Measurements from ENCODE around the gene SPATA13. TPM values are rescaled to one million over a fixed set of nuclear protein-coding genes. Genes with fewer than 3 reads are reported as not detected.

SPATA13 gene
- polyA plus RNA-seq, 1 experiment = 12.0 TPM

GRCh38 chr13:24141333-24141910 lies 19.1 kb upstream of the SPATA13 start:
- no peak for TF ChIP-seq CTCF (IDR thresholded peaks at IDR 0.05; ENCODE audit: low read depth, low read length)
- Histone ChIP-seq H3K27me3 (ENCODE audit: control insufficient read depth, insufficient read depth, low read length) (no peaks in the 10 kb centered on the region), H3K27ac (ENCODE audit: low read depth, low read length) (no peak overlapping the region), H3K9me3 (ENCODE audit: control insufficient read depth, insufficient read depth, low read length) (no peaks in the 10 kb centered on the region; the same call in 1 of the 2 replicates), H3K4me3 (ENCODE audit: low read depth, low read length) (no peak overlapping the region)
- POLR2A ChIA-PET = no interaction called here
- DNase-seq (ENCODE audit: low read depth, low spot score) = no peak
- CTCF ChIA-PET = interaction anchor here (1.8 kb wide), 1 partner anchor 87 kb away, joined by 5 read pairs; no protein-coding TSS in a partner anchor

- DNase-seq (ENCODE audit: low read depth, low spot score) = no peak
- Histone ChIP-seq H3K9me3 (ENCODE audit: control insufficient read depth, insufficient read depth, low read length) (no peaks in the 10 kb centered on the region; the same call in 1 of the 2 replicates), H3K27ac (ENCODE audit: low read depth, low read length) (no peak overlapping the region), H3K27me3 (ENCODE audit: control insufficient read depth, insufficient read depth, low read length) (no peaks in the 10 kb centered on the region), H3K4me3 (ENCODE audit: low read depth, low read length) (no peak overlapping the region)
- ChIA-PET POLR2A (interaction anchor here (1.1 kb wide), 1 partner anchor 18 kb away, joined by 4 read pairs; the partner anchor contains the start of gene SPATA13), CTCF (interaction anchor here (1.8 kb wide), 1 partner anchor 86 kb away, joined by 5 read pairs; no protein-coding TSS in a partner anchor)
- TF ChIP-seq CTCF (IDR thresholded peaks at IDR 0.05; ENCODE audit: low read depth, low read length) = no peak
These were observed 18.1 kb upstream of the SPATA13 start for GRCh38 chr13:24142453-24142852.

GRCh38 chr13:24142886-24143285 lies 17.6 kb upstream of the SPATA13 start:
- TF ChIP-seq CTCF (IDR thresholded peaks at IDR 0.05; ENCODE audit: low read depth, low read length) = no peak
- CTCF ChIA-PET = no interaction called here
- Histone ChIP-seq H3K4me3 (ENCODE audit: low read depth, low read length) (no peak overlapping the region), H3K27ac (ENCODE audit: low read depth, low read length) (no peak overlapping the region), H3K27me3 (ENCODE audit: control insufficient read depth, insufficient read depth, low read length) (no peaks in the 10 kb centered on the region), H3K9me3 (ENCODE audit: control insufficient read depth, insufficient read depth, low read length) (no peaks in the 10 kb centered on the region; the same call in 1 of the 2 replicates)
- no peak for DNase-seq (ENCODE audit: low read depth, low spot score)
- POLR2A ChIA-PET = interaction anchor here (1.1 kb wide), 1 partner anchor 18 kb away, joined by 4 read pairs; the partner anchor contains the start of gene SPATA13

- Histone ChIP-seq H3K27me3 (ENCODE audit: control insufficient read depth, insufficient read depth, low read length) (no peaks in the 10 kb centered on the region), H3K4me3 (ENCODE audit: low read depth, low read length) (no peak overlapping the region), H3K9me3 (ENCODE audit: control insufficient read depth, insufficient read depth, low read length) (no peaks in the 10 kb centered on the region; the same call in 1 of the 2 replicates), H3K27ac (ENCODE audit: low read depth, low read length) (no peak overlapping the region)
- CTCF ChIA-PET = interaction anchor here (0.6 to 0.7 kb wide), 2 partner anchors 82 to 92 kb away, joined by 3 to 4 read pairs; no protein-coding TSS in a partner anchor
- no peak for DNase-seq (ENCODE audit: low read depth, low spot score)
- POLR2A ChIA-PET = interaction anchor here (0.7 kb wide), 1 partner anchor 15 kb away, joined by 7 read pairs; the partner anchor contains the start of gene SPATA13
- TF ChIP-seq CTCF (IDR thresholded peaks at IDR 0.05; ENCODE audit: low read depth, low read length) = no peak
These were observed 15.3 kb upstream of the SPATA13 start for GRCh38 chr13:24145240-24145639.

GRCh38 chr13:24145674-24146073 lies 14.8 kb upstream of the SPATA13 start:
- Histone ChIP-seq H3K4me3 (ENCODE audit: low read depth, low read length) (no peak overlapping the region), H3K27ac (ENCODE audit: low read depth, low read length) (no peak overlapping the region), H3K27me3 (ENCODE audit: control insufficient read depth, insufficient read depth, low read length) (no peaks in the 10 kb centered on the region), H3K9me3 (ENCODE audit: control insufficient read depth, insufficient read depth, low read length) (no peaks in the 10 kb centered on the region; the same call in 1 of the 2 replicates)
- POLR2A ChIA-PET = interaction anchor here (0.6 to 0.7 kb wide), 2 partner anchors 15 kb away, joined by 3 to 7 read pairs; partner anchors contain the start of gene SPATA13
- DNase-seq (ENCODE audit: low read depth, low spot score) = no peak
- no peak for TF ChIP-seq CTCF (IDR thresholded peaks at IDR 0.05; ENCODE audit: low read depth, low read length)
- CTCF ChIA-PET = interaction anchor here (0.6 to 0.7 kb wide), 2 partner anchors 82 to 93 kb away, joined by 3 to 4 read pairs; no protein-coding TSS in a partner anchor

Measured in AG04450 (cell line).